ENCODE results near the gene RAPGEF1. TPM values are rescaled to one million over a fixed set of nuclear protein-coding genes. Genes with fewer than 3 reads are reported as not detected.
"Not testable (repeated sequence)": the region's sequence is repeated elsewhere in the genome, so short reads cannot be mapped to it uniquely, and the experiment has no call there.

The RAPGEF1 gene
- total RNA-seq, 2 donors from 2014 or later: 74.5 to 90.8 TPM

- intact Hi-C loops (cut with DNase I): no loop called here
- peak; percentile 94 for DNase-seq (ENCODE audit: low spot score)
Measured at GRCh38 chr9:131755541-131756198, 15.8 kb upstream of the RAPGEF1 start.

GRCh38 chr9:131754846-131755245 is 15.0 kb upstream of the RAPGEF1 start:
- intact Hi-C loops (cut with DNase I): no loop called here
- DNase-seq (ENCODE audit: low spot score): no peak

- intact Hi-C loops (cut with DNase I); DNase-seq (ENCODE audit: low spot score): not testable (repeated sequence)
Measured at GRCh38 chr9:131753751-131754150, 13.9 kb upstream of the RAPGEF1 start.

- intact Hi-C loops (cut with DNase I): no loop called here
- DNase-seq (ENCODE audit: low spot score): no peak
Measured at GRCh38 chr9:131752231-131752884, 12.5 kb upstream of the RAPGEF1 start.

GRCh38 chr9:131748411-131748955 is 8.6 kb upstream of the RAPGEF1 start:
- intact Hi-C loops (cut with DNase I): loop anchor here in 1 of 2 donors (10.0 kb wide), 1 partner anchor 394 kb away; no protein-coding TSS in a partner anchor
- DNase-seq (ENCODE audit: low spot score): no peak

- DNase-seq (ENCODE audit: low spot score): no peak
- intact Hi-C loops (cut with DNase I): loop anchor here in 1 of 2 donors (10.0 kb wide), 1 partner anchor 393 kb away; no protein-coding TSS in a partner anchor
Measured at GRCh38 chr9:131747352-131747751, 7.5 kb upstream of the RAPGEF1 start.

GRCh38 chr9:131745610-131746009 is 5.7 kb upstream of the RAPGEF1 start:
- DNase-seq (ENCODE audit: low spot score): no peak
- intact Hi-C loops (cut with DNase I): loop anchor here in 1 of 2 donors (10.0 kb wide), 1 partner anchor 391 kb away; no protein-coding TSS in a partner anchor

GRCh38 chr9:131744720-131745201 is 4.9 kb upstream of the RAPGEF1 start:
- DNase-seq (ENCODE audit: low spot score): no peak
- intact Hi-C loops (cut with DNase I): loop anchor here in 1 of 2 donors (10.0 kb wide), 1 partner anchor 390 kb away; no protein-coding TSS in a partner anchor

- DNase-seq (ENCODE audit: low spot score): no peak
- intact Hi-C loops (cut with DNase I): loop anchor here in 1 of 2 donors (10.0 kb wide), 1 partner anchor 389 kb away; no protein-coding TSS in a partner anchor
Measured at GRCh38 chr9:131744171-131744719, 4.4 kb upstream of the RAPGEF1 start.

GRCh38 chr9:131743501-131743900 is 3.6 kb upstream of the RAPGEF1 start:
- DNase-seq (ENCODE audit: low spot score): no peak
- intact Hi-C loops (cut with DNase I): loop anchor here in 1 of 2 donors (10.0 kb wide), 1 partner anchor 389 kb away; no protein-coding TSS in a partner anchor

GRCh38 chr9:131743096-131743495 is 3.2 kb upstream of the RAPGEF1 start:
- DNase-seq (ENCODE audit: low spot score): no peak
- intact Hi-C loops (cut with DNase I): loop anchor here in 1 of 2 donors (10.0 kb wide), 1 partner anchor 388 kb away; no protein-coding TSS in a partner anchor

GRCh38 chr9:131740898-131741297 is 1.0 kb upstream of the RAPGEF1 start:
- intact Hi-C loops (cut with DNase I): loop anchor here in 1 of 2 donors (2.0 to 10.0 kb wide), 2 partner anchors 150 to 386 kb away; no protein-coding TSS in a partner anchor
- no peak for DNase-seq (ENCODE audit: low spot score)

- peak; percentile 88 for DNase-seq (ENCODE audit: low spot score)
- intact Hi-C loops (cut with DNase I): loop anchor here in 1 of 2 donors (5.0 kb wide), 1 partner anchor 147 kb away; no protein-coding TSS in a partner anchor
Measured at GRCh38 chr9:131739133-131739958, 530 bp downstream of the RAPGEF1 start.

GRCh38 chr9:131738293-131739132 is 1.4 kb downstream of the RAPGEF1 start:
- DNase-seq (ENCODE audit: low spot score): no peak
- intact Hi-C loops (cut with DNase I): loop anchor here in 1 of 2 donors (5.0 kb wide), 1 partner anchor 146 kb away; no protein-coding TSS in a partner anchor

- DNase-seq (ENCODE audit: low spot score): no peak
- intact Hi-C loops (cut with DNase I): loop anchor here in 1 of 2 donors (5.0 kb wide), 1 partner anchor 145 kb away; no protein-coding TSS in a partner anchor
Measured at GRCh38 chr9:131737426-131737825, 2.5 kb downstream of the RAPGEF1 start.

- intact Hi-C loops (cut with DNase I): loop anchor here in 1 of 2 donors (5.0 kb wide), 1 partner anchor 144 kb away; no protein-coding TSS in a partner anchor
- no peak for DNase-seq (ENCODE audit: low spot score)
Measured at GRCh38 chr9:131736431-131736830, 3.4 kb downstream of the RAPGEF1 start.

Measured in posterior vena cava (tissue), 2 donors.